IMR-90 (cell line): ENCODE measurements around the gene SHISAL1. TPM values are rescaled to one million over a fixed set of nuclear protein-coding genes. Genes with fewer than 3 reads are reported as not detected.

Experiments used
- ATAC-seq: fragments of 200-7000 bp; cut with Tn5 transposase; 2 replicates; pipeline ENCODE4 v1.9.1; 2020; ENCODE audit warnings: low read depth, mild to moderate bottlenecking, moderate library complexity
- BruUV-seq: library from RNA; stranded (reverse); fragments of 400-500 nt; replicated peaks from 2 replicates; lab custom pipeline; 2021; lab: Mats Ljungman, UMichigan
- CTCF ChIA-PET: fragments of 300-600 bp; formaldehyde crosslinking; extraction: SDS; loops from one replicate; lab custom pipeline; 2021; ENCODE audit warnings: antibody characterized with exemption; lab: Yijun Ruan, JAX
- POLR2A ChIA-PET: fragments of 300-600 bp; sonication (Branson Sonifier 250); formaldehyde crosslinking; loops from one replicate; lab custom pipeline; 2022; ENCODE audit warnings: antibody characterized with exemption; ENCODE audit not compliant: unreplicated experiment; lab: Charles Lee
- DNase-seq: peaks from one replicate; pipeline ENCODE4 v3.0.0; 2013
- H2AFZ ChIP-seq: replicated peaks from 2 replicates; pipeline ENCODE3; 2013; ENCODE audit warnings: low read length, mild to moderate bottlenecking; ENCODE audit not compliant: poor library complexity
- H2AK5ac ChIP-seq: 2 replicates; pipeline ENCODE4 v1.6.1; 2013; ENCODE audit warnings: low read depth, low read length, inconsistent platforms
- H2AK9ac ChIP-seq: replicated peaks from 2 replicates; pipeline ENCODE3; 2013; ENCODE audit warnings: mild to moderate bottlenecking, low read depth, low read length, moderate library complexity; ENCODE audit not compliant: poor library complexity
- H2BK120ac ChIP-seq: 2 replicates; pipeline ENCODE4 v1.6.1; 2013; ENCODE audit warnings: low read depth, low read length, inconsistent platforms
- H2BK15ac ChIP-seq: 3 replicates; pipeline ENCODE4 v1.6.1; 2013; ENCODE audit warnings: low read depth, low read length, inconsistent platforms
- H2BK20ac ChIP-seq: 2 replicates; pipeline ENCODE4 v1.6.1; 2013; ENCODE audit warnings: low read depth, mild to moderate bottlenecking, inconsistent platforms, low read length, moderate library complexity
- H2BK5ac ChIP-seq: 2 replicates; pipeline ENCODE4 v1.6.1; 2013; ENCODE audit warnings: mild to moderate bottlenecking, low read depth, low read length, inconsistent platforms; ENCODE audit not compliant: poor library complexity, severe bottlenecking
- H3K14ac ChIP-seq: replicated peaks from 2 replicates; pipeline ENCODE4 v1.6.1; 2013; ENCODE audit warnings: low read depth, low read length, inconsistent platforms
- H3K18ac ChIP-seq: 2 replicates; pipeline ENCODE4 v1.6.1; 2013; ENCODE audit warnings: low read depth, low read length, control low read depth
- H3K23ac ChIP-seq: 2 replicates; pipeline ENCODE4 v1.6.1; 2013; ENCODE audit warnings: low read depth, low read length, inconsistent platforms
- H3K27ac ChIP-seq: 2 replicates; pipeline ENCODE4 v1.5.1; 2013; ENCODE audit warnings: mild to moderate bottlenecking, control low read depth, low read length; ENCODE audit not compliant: insufficient read depth
- H3K27me3 ChIP-seq: 2 replicates; pipeline ENCODE4 v1.6.1; 2013; ENCODE audit warnings: low read length; ENCODE audit not compliant: control insufficient read depth, insufficient read depth
- H3K36me3 ChIP-seq: 2 replicates; pipeline ENCODE4 v1.6.1; 2013; ENCODE audit warnings: low read length, mixed read lengths; ENCODE audit not compliant: control insufficient read depth, insufficient read depth
- H3K4ac ChIP-seq: 2 replicates; pipeline ENCODE4 v1.6.1; 2013; ENCODE audit warnings: low read depth, low read length, inconsistent platforms
- H3K4me1 ChIP-seq: 2 replicates; pipeline ENCODE4 v1.6.1; 2013; ENCODE audit warnings: low read length, mixed read lengths; ENCODE audit not compliant: control insufficient read depth, insufficient read depth
- H3K4me2 ChIP-seq: 2 replicates; pipeline ENCODE4 v1.6.1; 2013; ENCODE audit warnings: low read depth, mild to moderate bottlenecking, control low read depth, low read length, moderate library complexity
- H3K4me3 ChIP-seq: 2 replicates; pipeline ENCODE4 v1.5.1; 2013; ENCODE audit warnings: low read depth, mild to moderate bottlenecking, control low read depth, low read length, moderate library complexity; ENCODE audit not compliant: insufficient read depth
- H3K56ac ChIP-seq: 2 replicates; pipeline ENCODE4 v1.6.1; 2013; ENCODE audit warnings: low read length, inconsistent platforms; ENCODE audit not compliant: insufficient read depth; ENCODE audit errors: extremely low read depth
- H3K79me1 ChIP-seq, 2 experiments: 2 replicates each; pipeline ENCODE4 v1.6.1; 2013; ENCODE audit warnings: low read length in 2 of 2, inconsistent platforms in 1 of 2, low read depth in 1 of 2
- H3K9ac ChIP-seq: 2 replicates; pipeline ENCODE4 v1.6.1; 2013; ENCODE audit warnings: low read depth, low read length, control low read depth
- H3K9me1 ChIP-seq: 2 replicates; pipeline ENCODE4 v1.6.1; 2013; ENCODE audit warnings: low read length, inconsistent platforms; ENCODE audit not compliant: insufficient read depth
- H3K9me3 ChIP-seq: 2 replicates; pipeline ENCODE4 v1.6.1; 2013; ENCODE audit warnings: low read length; ENCODE audit not compliant: control insufficient read depth, insufficient read depth
- H4K20me1 ChIP-seq: 2 replicates; pipeline ENCODE4 v1.6.1; 2013; ENCODE audit warnings: low read length, inconsistent platforms; ENCODE audit not compliant: insufficient read depth
- H4K5ac ChIP-seq: 2 replicates; pipeline ENCODE4 v1.6.1; 2013; ENCODE audit warnings: mild to moderate bottlenecking, low read depth, low read length, control low read depth
- H4K8ac ChIP-seq, 2 experiments: 2 replicates each; pipeline ENCODE4 v1.6.1; 2013; ENCODE audit warnings: low read depth in 2 of 2, low read length in 2 of 2, control low read depth in 1 of 2, inconsistent platforms in 1 of 2
- H4K91ac ChIP-seq: 2 replicates; pipeline ENCODE4 v1.6.1; 2013; ENCODE audit warnings: low read depth, low read length, inconsistent platforms; ENCODE audit not compliant: insufficient read depth
- BHLHE40 ChIP-seq: fragments of 150-350 bp; IDR thresholded peaks from 2 replicates; pipeline ENCODE4 v1.6.1; 2016; ENCODE audit warnings: mild to moderate bottlenecking, low read depth, low read length
- CEBPB ChIP-seq: IDR thresholded peaks from 2 replicates; pipeline ENCODE4 v1.6.1; 2012; ENCODE audit warnings: low read depth, low read length, improper control_type of control experiment
- CHD1 ChIP-seq: IDR thresholded peaks from 2 replicates; pipeline ENCODE4 v1.6.1; 2012; ENCODE audit warnings: low read depth, low read length, improper control_type of control experiment
- FOS ChIP-seq: fragments of 150-350 bp; IDR thresholded peaks from 2 replicates; pipeline ENCODE4 v1.6.1; 2016; ENCODE audit warnings: low read depth, low read length
- MAFK ChIP-seq: IDR thresholded peaks from 2 replicates; pipeline ENCODE4 v1.6.1; 2012; ENCODE audit warnings: low read depth, low read length, improper control_type of control experiment
- MAZ ChIP-seq: IDR thresholded peaks from 2 replicates; pipeline ENCODE4 v1.6.1; 2012; ENCODE audit warnings: low read depth, mild to moderate bottlenecking, low read length, improper control_type of control experiment, moderate library complexity, borderline replicate concordance
- MXI1 ChIP-seq: IDR thresholded peaks from 2 replicates; pipeline ENCODE4 v1.6.1; 2012; ENCODE audit warnings: low read depth, mild to moderate bottlenecking, low read length, moderate library complexity, borderline replicate concordance
- NFE2L2 ChIP-seq: fragments of 150-350 bp; IDR thresholded peaks from 2 replicates; pipeline ENCODE4 v1.6.1; 2016; ENCODE audit warnings: low read depth, mild to moderate bottlenecking, low read length
- POLR2A ChIP-seq: IDR thresholded peaks from 2 replicates; pipeline ENCODE4 v1.6.1; 2012; ENCODE audit warnings: mild to moderate bottlenecking, low read depth, low read length
- RAD21 ChIP-seq: IDR thresholded peaks from 2 replicates; pipeline ENCODE4 v1.6.1; 2012; ENCODE audit warnings: low read length, improper control_type of control experiment
- RCOR1 ChIP-seq: IDR thresholded peaks from 2 replicates; pipeline ENCODE4 v1.6.1; 2012; ENCODE audit warnings: mild to moderate bottlenecking, low read length, improper control_type of control experiment; ENCODE audit not compliant: insufficient replicate concordance
- RFX5 ChIP-seq: IDR thresholded peaks from 2 replicates; pipeline ENCODE4 v1.8.0; 2012; ENCODE audit warnings: low read depth, mild to moderate bottlenecking, low read length, moderate library complexity
- SMC3 ChIP-seq: fragments of 150-350 bp; IDR thresholded peaks from 2 replicates; pipeline ENCODE4 v1.6.1; 2016; ENCODE audit warnings: low read depth, mild to moderate bottlenecking, antibody characterized with exemption, low read length, moderate library complexity
- WGBS, 2 experiments: methylation state at CpG; one replicate each; pipeline versions ENCODE4 v1.1.5 to v1.1.7; 2013; ENCODE audit warnings: missing lambda C conversion rate in 2 of 2; ENCODE audit not compliant: insufficient read length in 1 of 2; ENCODE audit errors: extremely low coverage in 2 of 2; 5-methylcytosine and 5-hydroxymethylcytosine counted together
- dilution Hi-C: fragments of 300-500 bp; cut with HindIII; formaldehyde crosslinking; loops from one replicate; pipeline ENCODE4 v1.14.3; 2018; ENCODE audit warnings: low sequenced_read_pairs; ENCODE audit not compliant: unreplicated experiment
- in situ Hi-C: fragments of 300-500 bp; cut with MboI; formaldehyde crosslinking; loops from 3 replicates; pipeline ENCODE4 v1.14.3; 2019; ENCODE audit warnings: low sequenced_read_pairs, inconsistent platforms, mixed read lengths
- intact Hi-C: fragments of 100-400 bp; cut with micrococcal nuclease; formaldehyde crosslinking; loops from 2 replicates; pipeline ENCODE4 v1.10.0; 2022
- polyA plus RNA-seq, 3 experiments: library from polyadenylated mRNA; depleted of rRNA; stranded (reverse); fragments of >200 nt; gene quantifications; 2 replicates each; pipeline ENCODE4 v1.2.3, GENCODE V29; 2012; ENCODE audit warnings: low replicate concordance in 1 of 3
- total RNA-seq: library from RNA; depleted of rRNA; stranded (reverse); fragments of >200 nt; gene quantifications from 2 replicates; pipeline ENCODE4 v1.2.3, GENCODE V29; 2012
- TF ChIP-seq, protein P1 (sequence below): fragments of 150-350 bp; IDR thresholded peaks from 2 replicates; pipeline ENCODE4 v1.6.1; 2016; ENCODE audit warnings: low read depth, mild to moderate bottlenecking, low read length, moderate library complexity, borderline replicate concordance
- TF ChIP-seq, protein P2 (sequence below): conservative IDR thresholded peaks from 2 replicates; pipeline ENCODE4 v1.5.1; 2012; ENCODE audit warnings: mild to moderate bottlenecking, low read depth, low read length, improper control_type of control experiment

Gene SHISAL1
- total and polyA plus RNA-seq, 2 of the 4 experiments (the other 2 are of a cell fraction): 1.0 to 1.4 TPM

DNA sequence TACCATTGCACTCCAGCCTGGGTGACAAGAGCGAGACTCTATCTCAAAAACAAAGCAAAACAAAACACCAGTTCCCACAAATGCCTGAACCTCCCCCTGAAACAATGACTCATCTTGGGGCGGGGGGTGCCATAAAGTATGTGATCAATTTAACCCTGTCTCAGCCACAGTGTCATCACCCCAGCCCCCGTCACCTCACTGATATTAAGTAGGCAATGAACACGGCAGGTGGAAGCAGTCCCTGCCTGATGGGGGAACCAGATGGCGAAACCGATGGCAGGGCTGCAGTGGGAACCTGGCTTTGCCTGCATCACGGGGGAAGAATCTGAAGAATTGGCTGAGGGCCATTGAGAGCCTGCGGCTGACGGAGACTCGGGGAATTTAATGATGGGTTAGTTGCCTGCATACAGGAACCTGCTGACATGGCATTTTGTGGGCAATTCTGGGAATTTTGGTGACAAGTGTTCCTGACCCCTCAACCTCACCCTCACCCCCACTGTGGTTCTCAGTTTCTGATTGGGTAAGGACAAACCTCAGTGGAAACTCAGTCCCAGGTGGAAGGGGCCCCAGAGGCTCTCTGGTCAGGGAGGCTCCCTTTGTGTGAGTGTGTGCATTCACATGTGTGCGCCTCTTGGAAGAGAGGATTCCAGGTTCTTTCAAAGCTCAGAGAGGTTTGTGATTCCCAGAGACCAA is 39.1 kb upstream of the SHISAL1 start:
- H3K27me3 ChIP-seq: peaks cover 2% of the 10 kb centered on the region; the same call in 1 of the 2 replicates
- H3K4me3 ChIP-seq: no peak overlapping the region
- peaks cover 19% of the 10 kb centered on the region for H3K4me1 ChIP-seq
- no peak overlapping the region for H3K56ac ChIP-seq
- peak overlapping the region; percentile 4 for H2BK5ac ChIP-seq
- H3K9ac ChIP-seq: no peak overlapping the region
- dilution Hi-C loops (no loop called here), intact Hi-C loops (loop anchor here (5.0 kb wide), 1 partner anchor 270 kb away; no protein-coding TSS in a partner anchor), in situ Hi-C loops (no loop called here)
- H4K8ac ChIP-seq: peak overlapping the region in 1 of 2 experiments; percentile 43; a peak in 1 of 4 replicates
- peak overlapping the region; percentile 1; the same call in 1 of the 2 replicates for H3K18ac ChIP-seq
- H4K20me1 ChIP-seq: peaks cover 4% of the 10 kb centered on the region; the same call in 1 of the 2 replicates
- peak overlapping the region; percentile 16 for H3K4me2 ChIP-seq
- no peak overlapping the region; the same call in 1 of the 2 replicates for H4K5ac ChIP-seq
- no TSS peak for BruUV-seq
- peak overlapping the region; percentile 70 for H2BK20ac ChIP-seq
- H2AFZ ChIP-seq: peak overlapping the region; percentile 71
- peak overlapping the region; percentile 33 for H2BK120ac ChIP-seq
- DNase-seq: peak; percentile 95
- no peaks in the 10 kb centered on the region for H3K36me3 ChIP-seq
- WGBS, 2 experiments: 100% methylated on average over 1 of the region's 11 CpGs; no CpG with 5 or more reads in 1 of the 2 experiments
- H2BK15ac ChIP-seq: no peak overlapping the region
- H3K27ac ChIP-seq: no peak overlapping the region
- H3K4ac ChIP-seq: peak overlapping the region; percentile 34; the same call in 1 of the 2 replicates
- H3K14ac ChIP-seq: no peak overlapping the region
- H2AK9ac ChIP-seq: peak overlapping the region; percentile 56
- H3K9me1 ChIP-seq: peaks cover 3% of the 10 kb centered on the region; the same call in 1 of the 2 replicates
- H3K23ac ChIP-seq: no peak overlapping the region
- H3K9me3 ChIP-seq: no peaks in the 10 kb centered on the region
- no peaks in the 10 kb centered on the region for H3K79me1 ChIP-seq
- POLR2A ChIA-PET: no interaction called here
- CTCF ChIA-PET: no interaction called here
- ATAC-seq: peak; percentile 74
- peak overlapping the region; percentile 40 for H4K91ac ChIP-seq
- peak overlapping the region; percentile 50; the same call in 1 of the 2 replicates for H2AK5ac ChIP-seq
- no peak for TF ChIP-seq RFX5
- TF ChIP-seq MXI1: no peak
- 0 out of 2 replicates have a peak, but pooled peaks have one; percentile 35 for TF ChIP-seq MAZ
- peak; percentile 24; the same call in 1 of the 2 replicates for TF ChIP-seq RAD21
- TF ChIP-seq BHLHE40: 0 out of 2 replicates have a peak, but pooled peaks have one; percentile 12
- no peak for TF ChIP-seq POLR2A
- 0 out of 2 replicates have a peak, but pooled peaks have one; percentile 24 for TF ChIP-seq SMC3
- TF ChIP-seq, protein P1, sequence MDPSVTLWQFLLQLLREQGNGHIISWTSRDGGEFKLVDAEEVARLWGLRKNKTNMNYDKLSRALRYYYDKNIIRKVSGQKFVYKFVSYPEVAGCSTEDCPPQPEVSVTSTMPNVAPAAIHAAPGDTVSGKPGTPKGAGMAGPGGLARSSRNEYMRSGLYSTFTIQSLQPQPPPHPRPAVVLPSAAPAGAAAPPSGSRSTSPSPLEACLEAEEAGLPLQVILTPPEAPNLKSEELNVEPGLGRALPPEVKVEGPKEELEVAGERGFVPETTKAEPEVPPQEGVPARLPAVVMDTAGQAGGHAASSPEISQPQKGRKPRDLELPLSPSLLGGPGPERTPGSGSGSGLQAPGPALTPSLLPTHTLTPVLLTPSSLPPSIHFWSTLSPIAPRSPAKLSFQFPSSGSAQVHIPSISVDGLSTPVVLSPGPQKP: no peak
- TF ChIP-seq NFE2L2: peak; percentile 37; the same call in 1 of the 2 replicates
- peak; percentile 90 for TF ChIP-seq CEBPB
- peak; percentile 100 for TF ChIP-seq MAFK
- TF ChIP-seq, protein P2, sequence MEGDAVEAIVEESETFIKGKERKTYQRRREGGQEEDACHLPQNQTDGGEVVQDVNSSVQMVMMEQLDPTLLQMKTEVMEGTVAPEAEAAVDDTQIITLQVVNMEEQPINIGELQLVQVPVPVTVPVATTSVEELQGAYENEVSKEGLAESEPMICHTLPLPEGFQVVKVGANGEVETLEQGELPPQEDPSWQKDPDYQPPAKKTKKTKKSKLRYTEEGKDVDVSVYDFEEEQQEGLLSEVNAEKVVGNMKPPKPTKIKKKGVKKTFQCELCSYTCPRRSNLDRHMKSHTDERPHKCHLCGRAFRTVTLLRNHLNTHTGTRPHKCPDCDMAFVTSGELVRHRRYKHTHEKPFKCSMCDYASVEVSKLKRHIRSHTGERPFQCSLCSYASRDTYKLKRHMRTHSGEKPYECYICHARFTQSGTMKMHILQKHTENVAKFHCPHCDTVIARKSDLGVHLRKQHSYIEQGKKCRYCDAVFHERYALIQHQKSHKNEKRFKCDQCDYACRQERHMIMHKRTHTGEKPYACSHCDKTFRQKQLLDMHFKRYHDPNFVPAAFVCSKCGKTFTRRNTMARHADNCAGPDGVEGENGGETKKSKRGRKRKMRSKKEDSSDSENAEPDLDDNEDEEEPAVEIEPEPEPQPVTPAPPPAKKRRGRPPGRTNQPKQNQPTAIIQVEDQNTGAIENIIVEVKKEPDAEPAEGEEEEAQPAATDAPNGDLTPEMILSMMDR: no peak
- peak; percentile 87 for TF ChIP-seq RCOR1
- no peak for TF ChIP-seq CHD1
- peak; percentile 85 for TF ChIP-seq FOS
